SKM-1 (cell line): ENCODE data around the gene ITGAX.
A peak's percentile ranks its signal among the peaks of the same experiment; 100 is the strongest.

ENCODE experiments used
- DNase-seq: peaks from one replicate; lab custom pipeline; 2025; ENCODE audit not compliant: unreplicated experiment; lab: John Stamatoyannopoulos, UW

ITGAX gene

DNA sequence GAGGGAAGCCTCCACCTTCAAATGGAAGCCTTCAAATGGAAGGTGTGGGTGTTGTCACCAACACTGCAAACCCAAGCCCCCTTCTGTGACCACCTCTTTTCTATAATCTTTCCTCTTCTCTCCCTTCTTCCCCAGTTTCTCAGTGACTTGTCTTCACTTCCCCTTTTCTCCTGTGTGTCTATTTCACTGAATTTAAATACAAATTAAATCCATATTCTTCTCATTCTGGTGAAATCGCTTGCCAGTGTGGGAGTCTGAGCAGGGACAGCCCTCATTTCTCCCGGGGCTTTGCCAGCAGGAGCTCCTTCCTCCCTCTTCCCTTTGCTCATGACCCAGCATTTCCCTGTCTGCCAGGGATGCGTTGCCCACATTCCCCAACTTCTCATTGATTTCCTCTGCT is 6.4 kb upstream of the ITGAX start:
- peak; percentile 32 for DNase-seq

DNA sequence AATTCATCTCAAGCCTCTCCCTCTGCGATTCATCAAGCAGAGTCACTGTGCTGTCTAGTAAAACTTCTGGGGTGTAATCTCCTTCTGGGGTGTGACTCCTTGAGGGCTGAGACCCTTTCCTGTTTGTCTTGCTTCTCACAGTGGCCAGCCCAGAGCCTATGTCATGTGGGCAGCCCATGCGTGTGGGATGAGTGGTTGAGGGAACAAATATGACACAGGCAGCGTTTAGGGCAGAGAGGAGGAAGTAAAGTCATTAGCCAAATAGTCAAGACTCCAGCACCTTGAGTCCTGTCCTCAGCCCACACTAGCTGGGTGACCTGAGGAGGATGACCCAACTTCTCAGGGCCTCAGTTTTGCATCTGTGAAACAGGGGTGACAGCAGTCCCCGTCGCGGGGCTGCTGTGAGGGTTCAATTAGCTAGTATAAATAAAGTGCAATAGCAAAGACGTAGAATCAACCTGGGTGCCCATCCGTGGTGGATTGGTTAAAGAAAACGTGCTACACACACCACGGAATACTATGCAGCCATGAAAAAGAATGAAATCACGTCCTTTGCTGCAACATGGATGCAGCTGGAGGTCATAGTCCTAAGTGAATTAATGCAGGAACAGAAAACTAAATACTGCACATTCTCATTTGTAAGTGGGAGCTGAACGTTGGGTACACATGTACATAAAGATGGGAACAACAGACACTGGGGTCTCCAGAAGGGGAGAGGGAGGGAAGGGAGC is 4.5 kb upstream of the ITGAX start:
- peak; percentile 37 for DNase-seq

DNA sequence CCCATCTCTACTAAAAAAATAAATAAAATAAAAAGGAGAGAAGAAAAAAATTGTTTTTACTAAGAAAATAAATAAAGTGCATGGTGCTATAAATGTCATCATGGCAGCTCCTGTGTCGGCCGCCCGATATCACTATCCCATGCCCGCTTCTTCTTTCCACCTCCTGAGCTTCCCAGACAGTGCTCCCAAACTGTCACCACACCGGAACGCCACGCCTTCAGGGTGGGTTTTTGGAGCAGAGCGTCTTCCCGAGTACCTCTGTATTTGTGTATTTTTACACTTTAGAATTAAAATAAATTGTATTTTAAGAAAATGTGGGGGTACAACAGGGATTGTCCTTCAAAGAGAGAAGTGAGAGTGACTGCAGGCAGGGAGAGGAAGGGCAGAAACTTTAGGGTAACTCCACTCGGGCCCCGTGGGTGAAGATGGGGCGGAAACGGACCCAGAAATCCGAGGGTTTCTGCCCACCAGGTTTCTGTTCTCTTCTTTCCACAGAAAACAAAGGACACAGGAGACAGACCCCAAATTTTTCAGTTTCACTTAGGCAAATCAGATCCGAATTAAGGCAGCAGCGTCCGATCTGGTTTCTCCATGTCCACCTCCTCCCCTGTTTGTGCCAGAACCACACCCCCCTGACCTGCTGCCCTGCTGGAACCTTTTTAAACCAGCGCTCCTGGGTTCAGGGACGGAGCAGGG is 3.6 kb upstream of the ITGAX start:
- DNase-seq, result no peak

DNA sequence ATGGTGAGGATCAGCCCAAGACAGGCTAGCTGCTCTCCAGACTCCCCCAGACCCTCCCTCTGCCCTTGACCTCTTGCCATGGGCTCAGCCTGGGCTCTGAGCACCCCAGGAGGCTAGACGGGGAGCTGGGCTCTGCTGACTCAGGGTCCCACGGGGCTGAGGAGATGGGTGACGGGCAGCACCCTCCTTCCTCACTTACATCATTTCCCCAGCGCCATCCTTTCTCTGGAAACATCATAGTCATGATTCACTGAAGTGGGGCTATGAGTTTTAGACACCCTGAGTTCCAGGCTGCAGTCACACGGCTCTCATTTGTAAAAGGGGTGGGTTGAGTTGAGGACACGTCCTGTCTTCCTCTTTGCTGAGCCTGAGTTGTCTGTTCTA is 3.0 kb upstream of the ITGAX start:
- peak; percentile 69 for DNase-seq

DNA sequence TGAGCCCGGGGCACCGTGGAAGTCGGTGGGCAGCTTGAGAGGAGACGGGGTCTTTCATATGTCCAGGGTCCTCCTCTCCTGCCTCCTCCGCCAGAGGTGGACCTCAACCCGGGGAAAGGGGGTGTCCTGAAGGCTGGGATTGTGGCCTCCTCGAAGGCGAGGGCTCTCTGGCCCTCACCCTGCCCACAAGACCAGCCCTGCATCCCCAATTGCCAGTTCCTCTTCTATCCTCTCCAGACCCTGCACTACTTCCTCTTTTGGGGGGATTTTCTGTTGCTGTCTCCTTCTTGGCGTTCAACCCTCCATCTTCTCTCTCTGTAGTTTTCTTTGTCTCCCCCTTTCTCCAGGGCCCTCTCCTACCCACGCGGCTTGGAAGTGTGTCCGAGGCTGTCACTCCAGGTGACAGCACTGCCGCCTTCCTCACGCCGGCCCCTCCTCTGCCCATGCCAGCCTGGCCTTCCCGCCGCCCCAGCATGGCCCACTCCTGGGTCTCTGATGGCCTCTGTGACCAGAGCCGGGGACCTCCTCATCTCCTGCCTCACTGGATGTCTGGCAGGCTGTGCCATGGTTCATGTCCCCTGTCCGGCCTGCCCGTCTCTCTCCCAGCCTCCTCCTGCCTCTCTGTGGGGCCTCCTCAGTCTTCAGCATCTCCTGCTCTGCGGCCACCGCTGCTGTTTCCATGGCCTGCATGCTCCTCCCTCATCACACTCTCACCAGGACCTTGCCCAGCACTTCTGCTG is 2.4 kb upstream of the ITGAX start:
- DNase-seq, result peak; percentile 93

DNA sequence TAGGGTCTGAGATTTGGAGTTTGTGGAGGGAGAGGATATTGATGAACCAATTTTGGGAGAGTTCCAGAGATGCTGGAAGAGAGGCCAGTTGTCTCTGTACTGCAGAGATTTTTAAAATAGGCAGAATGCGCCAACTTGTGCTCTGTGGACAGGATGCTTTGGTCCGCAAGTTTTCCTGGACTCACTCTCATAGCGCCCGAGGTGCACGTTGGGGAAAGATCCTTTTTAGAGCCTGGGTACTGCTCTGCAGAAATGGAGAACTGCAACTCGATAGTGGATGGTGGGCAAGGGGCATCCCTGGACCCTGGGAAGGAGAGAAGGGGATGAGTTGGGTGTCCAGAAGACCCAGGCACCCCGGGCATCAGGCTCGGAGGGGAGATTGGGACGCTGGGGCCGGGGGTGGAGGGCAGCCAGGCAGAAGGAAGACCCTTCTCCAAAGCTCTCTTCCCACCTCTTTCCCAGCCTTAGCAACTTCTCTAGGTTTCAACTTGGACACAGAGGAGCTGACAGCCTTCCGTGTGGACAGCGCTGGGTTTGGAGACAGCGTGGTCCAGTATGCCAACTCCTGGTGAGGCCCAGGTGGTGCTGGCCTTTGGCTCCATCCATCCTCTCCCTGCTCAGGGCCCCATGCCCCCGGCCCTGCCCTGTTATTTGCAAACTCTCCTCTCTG is 590 bp downstream of the ITGAX start:
- DNase-seq, result no peak

DNA sequence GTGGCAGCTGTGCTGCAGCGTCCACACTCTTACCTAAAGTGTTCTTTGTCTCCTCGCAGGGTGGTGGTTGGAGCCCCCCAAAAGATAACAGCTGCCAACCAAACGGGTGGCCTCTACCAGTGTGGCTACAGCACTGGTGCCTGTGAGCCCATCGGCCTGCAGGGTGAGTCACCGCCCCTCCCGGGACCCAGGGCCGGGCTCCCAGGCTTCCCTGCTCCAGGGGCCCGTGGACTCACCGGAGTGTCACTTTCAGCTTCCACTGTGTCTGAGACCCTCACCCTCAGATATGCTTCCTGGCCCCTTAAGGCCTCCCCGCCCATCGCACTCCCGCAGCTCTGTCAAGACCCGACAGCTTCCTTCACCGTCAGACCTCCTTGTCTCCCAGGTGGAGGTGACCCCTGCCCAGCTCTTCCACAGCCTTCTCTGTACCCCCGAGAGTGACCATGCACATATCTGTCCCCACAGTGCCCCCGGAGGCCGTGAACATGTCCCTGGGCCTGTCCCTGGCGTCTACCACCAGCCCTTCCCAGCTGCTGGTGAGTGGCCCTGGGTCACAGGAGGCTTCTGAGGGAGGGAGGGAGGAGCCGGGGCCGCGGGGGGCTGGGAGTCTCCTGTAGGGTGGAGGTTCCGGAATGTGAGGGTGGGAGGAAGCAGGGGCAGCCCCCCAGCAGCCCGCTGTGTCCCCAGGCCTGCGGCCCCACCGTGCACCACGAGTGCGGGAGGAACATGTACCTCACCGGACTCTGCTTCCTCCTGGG is 1.8 kb downstream of the ITGAX start:
- no peak for DNase-seq

DNA sequence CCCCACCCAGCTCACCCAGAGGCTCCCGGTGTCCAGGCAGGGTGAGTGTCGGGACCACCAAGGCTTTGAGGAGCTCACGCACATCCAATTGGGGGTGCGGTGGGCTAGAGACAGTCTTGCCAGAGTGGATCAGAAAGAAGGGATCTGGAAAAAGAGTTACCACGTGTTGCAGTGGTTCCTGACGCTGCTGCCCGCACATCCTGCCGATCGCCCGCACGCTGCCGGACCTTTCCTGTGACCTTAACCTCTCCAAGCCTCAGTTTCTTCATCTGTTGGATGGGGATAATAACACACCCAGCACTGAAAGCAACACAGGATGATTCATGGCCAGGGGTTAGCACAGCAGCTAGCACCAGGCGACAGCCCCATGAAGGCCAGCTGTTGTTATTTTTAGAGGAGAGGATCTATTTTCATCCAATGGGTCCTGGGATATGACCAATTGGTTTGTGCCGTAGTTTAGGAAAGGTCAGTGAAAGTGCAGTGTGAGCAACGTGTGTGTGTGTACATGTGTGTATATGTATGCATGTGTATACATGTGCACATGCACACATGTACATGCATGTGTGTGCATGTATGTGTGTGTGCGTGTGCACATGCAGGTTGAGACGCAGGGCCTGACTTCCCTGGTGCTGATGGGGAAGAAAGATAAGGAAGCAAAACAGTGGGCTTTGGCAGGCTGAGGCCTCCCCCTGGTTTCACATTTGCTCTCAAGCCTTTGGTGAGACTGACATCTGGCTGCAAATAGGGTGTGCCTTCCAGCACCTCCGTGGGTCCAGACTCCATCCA is 2.5 kb downstream of the ITGAX start:
- no peak for DNase-seq

DNA sequence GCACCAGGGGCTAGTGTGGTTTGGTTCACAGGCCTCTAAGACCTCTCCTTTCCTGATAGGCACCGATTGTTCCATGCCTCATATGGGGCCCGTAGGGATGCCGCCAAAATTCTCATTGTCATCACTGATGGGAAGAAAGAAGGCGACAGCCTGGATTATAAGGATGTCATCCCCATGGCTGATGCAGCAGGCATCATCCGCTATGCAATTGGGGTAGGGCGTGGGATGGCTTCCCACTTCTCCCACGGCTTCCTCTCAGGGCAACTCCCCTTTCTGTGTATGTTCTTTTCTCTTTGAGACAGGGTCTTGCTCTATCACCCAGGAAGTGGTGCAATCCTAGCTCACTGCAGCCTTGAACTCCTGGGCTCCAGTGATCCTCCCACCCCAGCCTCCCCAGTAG is 5.3 kb downstream of the ITGAX start:
- DNase-seq, result no peak

DNA sequence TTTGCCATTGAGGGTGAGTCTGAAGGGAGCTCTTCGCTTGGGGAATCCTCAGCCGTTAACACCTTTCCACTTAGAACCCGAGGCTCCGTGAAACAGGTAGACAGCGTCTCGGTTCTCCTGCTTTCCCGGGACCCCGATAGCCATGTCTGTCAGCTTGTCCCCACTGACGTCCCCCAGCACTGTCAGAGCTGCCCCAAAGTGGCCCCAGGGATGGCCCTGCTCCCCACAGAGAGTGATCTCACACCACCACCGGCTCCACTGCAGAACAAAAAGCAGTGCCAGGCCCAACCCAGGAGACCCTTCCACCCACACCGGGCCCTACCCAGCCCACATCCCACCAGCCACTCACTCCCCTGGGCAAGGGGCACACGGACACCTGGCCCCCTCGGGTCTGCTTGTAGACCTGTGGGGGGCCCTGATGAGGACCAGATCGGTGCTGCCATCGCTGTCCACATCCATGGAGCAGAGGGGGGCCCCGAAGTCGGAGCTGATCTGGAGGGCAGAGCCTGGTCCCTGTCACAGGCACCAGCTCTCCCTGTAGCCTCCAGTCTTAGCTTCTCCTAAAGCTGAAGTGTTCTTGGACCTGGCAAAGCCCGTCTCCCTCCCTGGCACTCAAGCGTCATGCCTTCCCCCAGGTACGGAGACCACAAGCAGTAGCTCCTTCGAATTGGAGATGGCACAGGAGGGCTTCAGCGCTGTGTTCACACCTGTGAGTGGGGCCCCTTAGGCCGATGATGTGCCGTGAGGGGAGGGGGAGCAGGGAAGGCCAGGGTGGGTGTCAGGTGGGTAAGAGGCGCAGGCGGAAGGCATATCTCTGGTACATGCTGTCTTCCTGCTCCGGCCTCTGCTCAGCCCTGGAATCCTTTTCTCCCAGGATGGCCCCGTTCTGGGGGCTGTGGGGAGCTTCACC is 6.5 kb downstream of the ITGAX start:
- DNase-seq, result no peak

DNA sequence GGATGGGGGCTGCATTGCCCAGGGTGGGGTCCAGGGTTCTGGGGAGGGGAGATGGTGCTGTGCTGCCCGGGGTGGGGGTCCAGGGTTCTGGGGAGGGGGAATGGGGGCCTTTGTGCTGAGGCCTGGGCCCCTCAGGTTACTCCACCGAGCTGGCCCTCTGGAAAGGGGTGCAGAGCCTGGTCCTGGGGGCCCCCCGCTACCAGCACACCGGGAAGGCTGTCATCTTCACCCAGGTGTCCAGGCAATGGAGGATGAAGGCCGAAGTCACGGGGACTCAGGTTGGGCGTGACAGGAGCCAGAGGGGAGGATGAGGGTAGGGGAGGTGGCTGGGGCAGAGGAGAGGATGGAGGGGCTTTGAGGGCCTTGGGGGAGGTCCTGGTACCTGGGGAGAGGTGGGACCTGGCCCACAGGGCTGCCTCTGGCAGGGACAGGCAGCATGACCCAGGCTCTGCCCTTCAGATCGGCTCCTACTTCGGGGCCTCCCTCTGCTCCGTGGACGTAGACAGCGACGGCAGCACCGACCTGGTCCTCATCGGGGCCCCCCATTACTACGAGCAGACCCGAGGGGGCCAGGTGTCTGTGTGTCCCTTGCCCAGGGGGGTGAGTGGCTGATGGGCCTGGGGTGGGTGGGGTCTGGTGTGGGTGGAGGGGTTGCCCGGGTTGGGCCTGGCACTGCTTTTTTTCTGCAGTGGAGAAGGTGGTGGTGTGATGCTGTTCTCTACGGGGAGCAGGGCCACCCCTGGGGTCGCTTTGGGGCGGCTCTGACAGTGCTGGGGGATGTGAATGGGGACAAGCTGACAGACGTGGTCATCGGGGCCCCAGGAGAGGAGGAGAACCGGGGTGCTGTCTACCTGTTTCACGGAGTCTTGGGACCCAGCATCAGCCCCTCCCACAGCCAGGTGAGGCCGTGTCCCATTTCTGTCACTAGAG is 7.8 kb downstream of the ITGAX start:
- DNase-seq, result no peak

DNA sequence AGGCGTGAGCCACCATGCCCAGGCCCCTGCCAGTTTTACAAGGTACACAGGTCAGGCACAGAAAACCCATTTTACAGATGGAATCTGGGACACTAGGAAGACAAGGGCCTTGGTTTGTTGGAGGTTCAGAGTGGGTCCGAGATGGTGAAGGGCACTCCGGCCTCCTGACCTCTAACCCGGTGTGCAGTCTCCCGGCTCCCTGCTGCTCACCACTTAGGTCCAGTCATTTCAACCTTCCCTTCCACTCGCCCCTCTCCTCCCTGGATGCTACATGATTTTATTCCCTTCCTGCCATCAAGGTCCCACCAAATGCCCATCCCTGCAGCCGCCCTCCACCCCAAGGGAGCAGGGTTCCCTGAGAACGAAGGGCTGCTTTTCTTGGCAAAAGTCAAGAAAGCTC is 8.7 kb downstream of the ITGAX start:
- no peak for DNase-seq

DNA sequence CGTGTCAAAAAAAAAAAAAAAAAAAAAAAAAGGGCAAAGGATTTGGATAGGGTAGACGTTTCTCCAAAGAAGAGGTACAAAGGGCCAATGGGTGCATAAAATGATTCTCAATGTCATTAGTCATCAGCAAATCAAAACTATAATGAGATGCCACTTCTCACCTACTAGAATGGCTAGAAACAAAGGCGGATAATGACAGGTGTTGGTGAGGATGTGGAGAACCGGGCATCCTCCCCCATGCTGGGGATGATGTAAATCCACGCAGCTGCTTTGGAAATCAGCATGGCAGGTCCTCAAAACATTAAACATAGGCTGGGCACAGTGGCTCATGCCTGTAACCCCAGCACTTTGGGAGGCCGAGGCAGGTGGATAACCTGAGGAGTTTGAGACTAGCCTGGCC is 9.4 kb downstream of the ITGAX start:
- no peak for DNase-seq

DNA sequence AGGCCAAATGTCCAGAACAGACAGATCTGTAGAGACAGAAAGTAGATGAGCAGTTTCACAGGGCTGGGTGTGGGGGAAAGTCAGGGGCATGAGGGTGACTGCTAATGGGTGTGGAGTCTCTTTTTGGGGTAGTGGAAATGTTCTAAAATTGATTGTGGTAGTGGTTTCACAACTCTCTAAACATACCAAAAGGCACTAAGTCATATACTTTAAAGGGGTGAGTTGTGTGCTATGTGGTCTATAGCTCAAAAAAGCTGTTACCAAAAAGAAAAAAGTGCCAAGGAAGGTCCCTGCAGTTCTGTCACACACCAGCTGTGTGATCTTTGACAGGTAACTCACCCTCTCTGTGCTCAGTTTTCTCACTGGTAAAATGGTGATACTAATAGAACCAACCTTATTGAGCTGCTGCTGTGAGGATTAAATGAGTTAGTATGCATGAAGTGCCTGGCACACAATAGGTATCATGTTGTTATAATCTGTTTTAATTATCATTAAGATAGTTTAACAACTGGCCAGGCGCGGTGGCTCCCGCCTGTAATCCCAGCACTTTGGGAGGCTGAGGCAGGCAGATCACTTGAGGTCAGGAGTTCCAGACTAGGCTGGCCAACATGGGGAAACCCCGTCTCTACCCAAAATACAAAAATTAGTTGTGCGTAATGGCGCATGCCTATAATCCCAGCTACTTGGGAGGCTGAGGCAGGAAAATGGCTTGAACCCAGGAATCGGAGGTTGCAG is 10.3 kb downstream of the ITGAX start:
- DNase-seq, result no peak

DNA sequence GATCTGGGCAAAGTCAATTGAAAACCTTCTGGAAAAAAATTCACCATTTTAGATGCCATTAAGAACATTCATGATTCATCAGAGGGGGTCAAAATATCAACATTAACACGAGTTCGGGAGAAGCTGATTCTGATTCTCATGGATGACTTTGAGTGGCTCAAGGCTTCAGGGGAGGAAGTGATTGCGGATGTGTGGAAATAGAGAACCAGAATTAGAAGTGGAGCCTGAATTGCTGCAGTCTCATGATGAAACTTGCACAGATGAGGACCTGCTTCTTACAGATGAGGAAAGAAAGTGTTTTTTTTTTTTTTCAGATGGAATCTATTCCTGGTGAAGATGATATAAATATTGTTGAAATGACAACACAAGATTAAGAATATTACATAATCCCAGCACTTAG is 12.9 kb downstream of the ITGAX start:
- DNase-seq, result peak; percentile 90

DNA sequence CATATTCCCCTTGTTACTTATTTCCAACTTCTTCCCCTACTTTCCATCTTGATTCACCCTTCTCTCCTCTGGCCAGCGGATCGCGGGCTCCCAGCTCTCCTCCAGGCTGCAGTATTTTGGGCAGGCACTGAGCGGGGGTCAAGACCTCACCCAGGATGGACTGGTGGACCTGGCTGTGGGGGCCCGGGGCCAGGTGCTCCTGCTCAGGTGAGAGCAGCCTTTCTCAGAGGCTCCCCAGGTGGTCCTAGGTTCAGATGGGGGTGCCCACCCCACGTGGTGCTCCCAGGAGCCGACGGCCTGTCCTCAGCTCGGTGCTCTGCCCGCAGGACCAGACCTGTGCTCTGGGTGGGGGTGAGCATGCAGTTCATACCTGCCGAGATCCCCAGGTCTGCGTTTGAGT is 16.0 kb downstream of the ITGAX start:
- DNase-seq, result no peak
